Measurements from ENCODE around the gene TRAF3. TPM values are rescaled to one million over a fixed set of nuclear protein-coding genes. Genes with fewer than 3 reads are reported as not detected.

The TRAF3 gene
- polyA plus RNA-seq, 1 experiment: 20.1 TPM

GRCh38 chr14:102731101-102731870 lies 46.0 kb upstream of the TRAF3 start:
- no peaks in the 10 kb centered on the region for H3K27me3 ChIP-seq (ENCODE audit: control insufficient read depth, insufficient read depth, low read length)
- TF ChIP-seq CTCF (IDR thresholded peaks at IDR 0.05; ENCODE audit: insufficient read depth, low read depth, low read length): no peak
- CTCF ChIA-PET: interaction anchor here (1.4 kb wide), 1 partner anchor 36 kb away, joined by 5 read pairs; no protein-coding TSS in a partner anchor
- POLR2A ChIA-PET: no interaction called here
- DNase-seq (ENCODE audit: low read depth): no peak
- H3K36me3 ChIP-seq (ENCODE audit: control insufficient read depth, insufficient read depth, low read length): peaks cover 19% of the 10 kb centered on the region
- H3K4me3 ChIP-seq (ENCODE audit: low read depth, low read length): no peak overlapping the region

GRCh38 chr14:102731871-102732800 lies 45.1 kb upstream of the TRAF3 start:
- H3K4me3 ChIP-seq (ENCODE audit: low read depth, low read length): no peak overlapping the region
- no peak for TF ChIP-seq CTCF (IDR thresholded peaks at IDR 0.05; ENCODE audit: insufficient read depth, low read depth, low read length)
- H3K36me3 ChIP-seq (ENCODE audit: control insufficient read depth, insufficient read depth, low read length): peaks cover 15% of the 10 kb centered on the region
- no peaks in the 10 kb centered on the region for H3K27me3 ChIP-seq (ENCODE audit: control insufficient read depth, insufficient read depth, low read length)
- POLR2A ChIA-PET: interaction anchor here (0.6 kb wide), 1 partner anchor 9 kb away, joined by 10 read pairs; no protein-coding TSS in a partner anchor
- no peak for DNase-seq (ENCODE audit: low read depth)
- CTCF ChIA-PET: interaction anchor here (1.4 kb wide), 1 partner anchor 37 kb away, joined by 5 read pairs; no protein-coding TSS in a partner anchor

GRCh38 chr14:102732924-102733323 lies 44.3 kb upstream of the TRAF3 start:
- CTCF ChIA-PET: interaction anchor here (0.7 kb wide), 1 partner anchor 22 kb away, joined by 4 read pairs; no protein-coding TSS in a partner anchor
- POLR2A ChIA-PET: no interaction called here
- no peak for TF ChIP-seq CTCF (IDR thresholded peaks at IDR 0.05; ENCODE audit: insufficient read depth, low read depth, low read length)
- DNase-seq (ENCODE audit: low read depth): no peak
- H3K4me3 ChIP-seq (ENCODE audit: low read depth, low read length): no peak overlapping the region
- H3K36me3 ChIP-seq (ENCODE audit: control insufficient read depth, insufficient read depth, low read length): peaks cover 15% of the 10 kb centered on the region
- no peaks in the 10 kb centered on the region for H3K27me3 ChIP-seq (ENCODE audit: control insufficient read depth, insufficient read depth, low read length)

- Histone ChIP-seq H3K4me3 (ENCODE audit: low read depth, low read length) (no peak overlapping the region), H3K36me3 (ENCODE audit: control insufficient read depth, insufficient read depth, low read length) (peaks cover 16% of the 10 kb centered on the region), H3K27me3 (ENCODE audit: control insufficient read depth, insufficient read depth, low read length) (no peaks in the 10 kb centered on the region)
- no peak for TF ChIP-seq CTCF (IDR thresholded peaks at IDR 0.05; ENCODE audit: insufficient read depth, low read depth, low read length)
- POLR2A ChIA-PET: no interaction called here
- DNase-seq (ENCODE audit: low read depth): no peak
- CTCF ChIA-PET: interaction anchor here (0.7 kb wide), 1 partner anchor 22 kb away, joined by 4 read pairs; no protein-coding TSS in a partner anchor
Measured at GRCh38 chr14:102733326-102733725, 43.9 kb upstream of the TRAF3 start.

GRCh38 chr14:102734436-102734835 lies 42.8 kb upstream of the TRAF3 start:
- H3K36me3 ChIP-seq (ENCODE audit: control insufficient read depth, insufficient read depth, low read length): peaks cover 14% of the 10 kb centered on the region
- POLR2A ChIA-PET: no interaction called here
- TF ChIP-seq CTCF (IDR thresholded peaks at IDR 0.05; ENCODE audit: insufficient read depth, low read depth, low read length): no peak
- DNase-seq (ENCODE audit: low read depth): no peak
- H3K27me3 ChIP-seq (ENCODE audit: control insufficient read depth, insufficient read depth, low read length): no peaks in the 10 kb centered on the region
- CTCF ChIA-PET: interaction anchor here (0.5 to 1.1 kb wide), 2 partner anchors 25 to 183 kb away, joined by 3 read pairs; no protein-coding TSS in a partner anchor
- no peak overlapping the region for H3K4me3 ChIP-seq (ENCODE audit: low read depth, low read length)

Data from BJ (cell line).